Left hindlimb (tissue), 1 donor: Measurements from ENCODE around the gene LAP3.
"Not testable (repeated sequence)": the region's sequence is repeated elsewhere in the genome, so short reads cannot be mapped to it uniquely, and the experiment has no call there.

ENCODE experiments used
- DNase-seq: peaks from one replicate; pipeline ENCODE4 v3.0.0-alpha.2; 2018

The LAP3 gene

GRCh38 chr4:17565846-17566245 lies 11.2 kb upstream of the LAP3 start:
- DNase-seq, result no peak

- DNase-seq, result no peak
Observed at GRCh38 chr4:17567271-17567670, 9.7 kb upstream of the LAP3 start.

GRCh38 chr4:17574206-17574605 lies 2.8 kb upstream of the LAP3 start:
- no peak for DNase-seq

GRCh38 chr4:17575177-17575576 lies 1.8 kb upstream of the LAP3 start:
- not testable (repeated sequence) for DNase-seq

- DNase-seq, result peak; percentile 60
Observed at GRCh38 chr4:17577665-17578481, 875 bp downstream of the LAP3 start.

- no peak for DNase-seq
Observed at GRCh38 chr4:17578482-17578891, 1.5 kb downstream of the LAP3 start.

- no peak for DNase-seq
Observed at GRCh38 chr4:17580969-17581368, 4.0 kb downstream of the LAP3 start.

- no peak for DNase-seq
Observed at GRCh38 chr4:17583276-17583675, 6.3 kb downstream of the LAP3 start.

GRCh38 chr4:17583941-17584340 lies 6.9 kb downstream of the LAP3 start:
- DNase-seq, result no peak

- no peak for DNase-seq
Observed at GRCh38 chr4:17584521-17585213, 7.7 kb downstream of the LAP3 start.

GRCh38 chr4:17587094-17587822 lies 10.3 kb downstream of the LAP3 start:
- DNase-seq, result no peak

- DNase-seq, result no peak
Observed at GRCh38 chr4:17589355-17589754, 12.4 kb downstream of the LAP3 start.

GRCh38 chr4:17595471-17596005 lies 18.5 kb downstream of the LAP3 start:
- no peak for DNase-seq

- DNase-seq, result no peak
Observed at GRCh38 chr4:17597517-17597916, 20.5 kb downstream of the LAP3 start.

GRCh38 chr4:17599826-17600225 lies 22.8 kb downstream of the LAP3 start:
- DNase-seq, result no peak

GRCh38 chr4:17605236-17605635 lies 28.2 kb downstream of the LAP3 start:
- no peak for DNase-seq

GRCh38 chr4:17613761-17614415 lies 36.9 kb downstream of the LAP3 start:
- DNase-seq, result no peak

- peak; percentile 94 for DNase-seq
Observed at GRCh38 chr4:17614416-17615299, 37.7 kb downstream of the LAP3 start, which contains the start of gene MED28. TSS of gene MED28 (plus strand) at chr4:17614641. CDS start at chr4:17614655, 14 bp downstream.

- DNase-seq, result no peak
Observed at GRCh38 chr4:17616283-17616682, 39.3 kb downstream of the LAP3 start.

- no peak for DNase-seq
Observed at GRCh38 chr4:17618926-17619325, 41.9 kb downstream of the LAP3 start.

GRCh38 chr4:17619416-17620105 lies 42.6 kb downstream of the LAP3 start:
- DNase-seq, result no peak
